H9 (cell line): Measurements from ENCODE around the gene TRIM50. TPM values are rescaled to one million over a fixed set of nuclear protein-coding genes. Genes with fewer than 3 reads are reported as not detected.

Experiments used
- DNase-seq: peaks from one replicate; pipeline ENCODE4 v3.0.0-alpha.2; 2017
- H2AFZ ChIP-seq: one replicate; pipeline ENCODE4 v1.6.1; 2013; ENCODE audit warnings: mild to moderate bottlenecking, low read length, control low read depth, moderate library complexity
- H2AK5ac ChIP-seq: 2 replicates; pipeline ENCODE4 v1.6.1; 2013; ENCODE audit warnings: low read length, control low read depth, mixed read lengths; ENCODE audit not compliant: insufficient read length
- H2BK120ac ChIP-seq: one replicate; pipeline ENCODE4 v1.6.1; 2013; ENCODE audit warnings: low read depth, mild to moderate bottlenecking, low read length, control low read depth, inconsistent platforms; ENCODE audit not compliant: poor library complexity, severe bottlenecking
- H2BK12ac ChIP-seq: 2 replicates; pipeline ENCODE4 v1.6.1; 2013; ENCODE audit warnings: low read length, control low read depth, mixed read lengths, low read depth; ENCODE audit not compliant: insufficient read length
- H2BK15ac ChIP-seq: 2 replicates; pipeline ENCODE4 v1.6.1; 2013; ENCODE audit warnings: low read depth, low read length, control low read depth
- H2BK20ac ChIP-seq: one replicate; pipeline ENCODE4 v1.6.1; 2013; ENCODE audit warnings: low read depth, mild to moderate bottlenecking, low read length, control low read depth, inconsistent platforms; ENCODE audit not compliant: poor library complexity, severe bottlenecking
- H2BK5ac ChIP-seq: 2 replicates; pipeline ENCODE4 v1.6.1; 2013; ENCODE audit warnings: low read length, control low read depth, mixed read lengths; ENCODE audit not compliant: insufficient read length
- H3K14ac ChIP-seq: 2 replicates; pipeline ENCODE4 v1.6.1; 2013; ENCODE audit warnings: low read length, control low read depth; ENCODE audit not compliant: insufficient read depth
- H3K18ac ChIP-seq: 2 replicates; pipeline ENCODE4 v1.6.1; 2013; ENCODE audit warnings: low read depth, mild to moderate bottlenecking, mixed read lengths, low read length, control low read depth; ENCODE audit not compliant: insufficient read length
- H3K23ac ChIP-seq: 2 replicates; pipeline ENCODE4 v1.6.1; 2013; ENCODE audit warnings: low read length, control low read depth, mixed read lengths, low read depth; ENCODE audit not compliant: insufficient read length
- H3K23me2 ChIP-seq: 2 replicates; pipeline ENCODE4 v1.6.1; 2013; ENCODE audit warnings: low read depth, mild to moderate bottlenecking, mixed read lengths, low read length, control low read depth; ENCODE audit not compliant: insufficient read length, poor library complexity, severe bottlenecking
- H3K27ac ChIP-seq: 2 replicates; pipeline ENCODE4 v1.5.1; 2013; ENCODE audit warnings: low read length, control low read depth, mixed read lengths, low read depth; ENCODE audit not compliant: insufficient read length
- H3K27me3 ChIP-seq: 2 replicates; pipeline ENCODE4 v1.6.1; 2013; ENCODE audit warnings: low read length, control low read depth, inconsistent platforms; ENCODE audit not compliant: insufficient read depth
- H3K4ac ChIP-seq: 2 replicates; pipeline ENCODE4 v1.6.1; 2013; ENCODE audit warnings: low read depth, mild to moderate bottlenecking, control low read depth, inconsistent platforms, low read length, moderate library complexity
- H3K4me1 ChIP-seq: 2 replicates; pipeline ENCODE4 v1.6.1; 2013; ENCODE audit warnings: low read length, control low read depth, inconsistent platforms; ENCODE audit not compliant: insufficient read depth
- H3K4me2 ChIP-seq: 2 replicates; pipeline ENCODE4 v1.6.1; 2013; ENCODE audit warnings: low read length, control low read depth, mixed read lengths; ENCODE audit not compliant: insufficient read length, insufficient read depth
- H3K56ac ChIP-seq: 2 replicates; pipeline ENCODE4 v1.6.1; 2013; ENCODE audit warnings: low read depth, mild to moderate bottlenecking, mixed read lengths, low read length, control low read depth; ENCODE audit not compliant: insufficient read length
- H3K79me1 ChIP-seq: 2 replicates; pipeline ENCODE4 v1.6.1; 2013; ENCODE audit warnings: low read depth, mild to moderate bottlenecking, moderate library complexity, low read length, control low read depth, inconsistent platforms; ENCODE audit not compliant: insufficient read depth, poor library complexity, severe bottlenecking
- H3K79me2 ChIP-seq: 2 replicates; pipeline ENCODE4 v1.6.1; 2013; ENCODE audit warnings: low read length, control low read depth, inconsistent platforms; ENCODE audit not compliant: insufficient read depth
- H3K9ac ChIP-seq: 2 replicates; pipeline ENCODE4 v1.6.1; 2013; ENCODE audit warnings: low read length, control low read depth, mixed read lengths; ENCODE audit not compliant: insufficient read length; ENCODE audit errors: extremely low read depth
- H3K9me3 ChIP-seq: one replicate; pipeline ENCODE4 v1.6.1; 2013; ENCODE audit warnings: low read depth, low read length, inconsistent platforms; ENCODE audit not compliant: control insufficient read depth
- H3T11ph ChIP-seq: one replicate; pipeline ENCODE4 v1.6.1; 2013; ENCODE audit warnings: mild to moderate bottlenecking, low read length, control low read depth, inconsistent platforms
- H4K20me1 ChIP-seq: one replicate; pipeline ENCODE4 v1.6.1; 2013; ENCODE audit not compliant: control insufficient read depth, insufficient read length, insufficient read depth
- H4K5ac ChIP-seq: 2 replicates; pipeline ENCODE4 v1.6.1; 2013; ENCODE audit warnings: low read depth, mild to moderate bottlenecking, mixed read lengths, low read length, control low read depth; ENCODE audit not compliant: insufficient read length
- H4K8ac ChIP-seq: replicated peaks from 2 replicates; pipeline ENCODE4 v1.6.1; 2013; ENCODE audit warnings: low read length, control low read depth, mixed read lengths, low read depth; ENCODE audit not compliant: insufficient read length
- H4K91ac ChIP-seq: 2 replicates; pipeline ENCODE4 v1.6.1; 2013; ENCODE audit warnings: low read depth, mild to moderate bottlenecking, moderate library complexity, mixed read lengths, low read length, control low read depth; ENCODE audit not compliant: insufficient read length
- H3K27ac Mint-ChIP-seq, 3 experiments: 2 replicates in 2 of 3; 3 replicates in 1 of 3; pipeline ENCODE4 v1.8.0; 2020 to 2021; ENCODE audit warnings: mixed read lengths in 3 of 3, mild to moderate bottlenecking in 1 of 3, moderate library complexity in 1 of 3
- H3K27me3 Mint-ChIP-seq: 2 replicates; pipeline ENCODE4 v1.8.0; 2021; ENCODE audit warnings: low read depth, mild to moderate bottlenecking, moderate library complexity, mixed read lengths
- H3K36me3 Mint-ChIP-seq, 3 experiments: 2 replicates in 2 of 3; 3 replicates in 1 of 3; pipeline ENCODE4 v1.8.0; 2020 to 2021; ENCODE audit warnings: low read depth in 3 of 3, mixed read lengths in 3 of 3; ENCODE audit not compliant: insufficient read depth in 1 of 3
- H3K4me1 Mint-ChIP-seq, 2 experiments: 2 replicates each; pipeline ENCODE4 v1.8.0; 2020; ENCODE audit warnings: mixed read lengths in 2 of 2
- H3K4me3 Mint-ChIP-seq, 2 experiments: 2 replicates in 1 of 2; 3 replicates in 1 of 2; pipeline ENCODE4 v1.8.0; 2020 to 2021; ENCODE audit warnings: mild to moderate bottlenecking in 2 of 2, mixed read lengths in 2 of 2, moderate library complexity in 1 of 2
- H3K9me3 Mint-ChIP-seq, 2 experiments: 2 replicates in 1 of 2; 3 replicates in 1 of 2; pipeline ENCODE4 v1.8.0; 2020; ENCODE audit warnings: mild to moderate bottlenecking in 2 of 2, mixed read lengths in 2 of 2, moderate library complexity in 1 of 2
- WGBS: extraction: QIAGEN DNeasy Blood & Tissue Kit; methylation state at CpG from one replicate; pipeline ENCODE4 v1.1.7; 2013; ENCODE audit warnings: missing lambda C conversion rate, low lambda C conversion rate, mixed read lengths; ENCODE audit not compliant: insufficient read length; ENCODE audit errors: extremely low coverage; 5-methylcytosine and 5-hydroxymethylcytosine counted together
- total RNA-seq: library from RNA; stranded (reverse); gene quantifications from 2 replicates; pipeline ENCODE4 v1.2.1, GENCODE V29; 2021
- TF ChIP-seq, protein P1 (sequence below): fragments of 200-600 bp; sonication (generic); conservative IDR thresholded peaks from 3 replicates; pipeline ENCODE4 v1.8.0; 2021; ENCODE audit warnings: antibody characterized with exemption, mild to moderate bottlenecking

The TRIM50 gene
- total RNA-seq, 1 experiment from 2014 or later: not detected

DNA sequence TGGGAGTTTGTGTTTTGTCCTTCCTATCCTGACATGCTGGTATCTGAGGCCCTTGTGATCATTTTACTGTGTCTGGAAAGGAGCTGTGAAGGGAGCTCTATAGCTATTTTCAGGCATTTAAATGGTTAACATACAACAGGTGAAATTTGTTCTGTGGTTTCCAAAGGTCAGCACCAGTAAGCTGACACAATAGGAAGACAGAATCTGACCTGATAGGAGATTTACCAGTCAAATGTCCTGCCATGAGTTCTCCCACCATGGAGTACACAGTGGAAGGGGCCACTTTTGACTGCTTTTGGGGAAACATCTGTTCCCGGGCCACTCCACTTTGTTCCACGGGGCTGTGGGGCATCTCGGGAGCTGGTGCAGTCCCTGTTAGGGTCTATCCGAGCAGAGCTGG, 17.7 kb upstream of the TRIM50 start:
- TF ChIP-seq, protein P1, sequence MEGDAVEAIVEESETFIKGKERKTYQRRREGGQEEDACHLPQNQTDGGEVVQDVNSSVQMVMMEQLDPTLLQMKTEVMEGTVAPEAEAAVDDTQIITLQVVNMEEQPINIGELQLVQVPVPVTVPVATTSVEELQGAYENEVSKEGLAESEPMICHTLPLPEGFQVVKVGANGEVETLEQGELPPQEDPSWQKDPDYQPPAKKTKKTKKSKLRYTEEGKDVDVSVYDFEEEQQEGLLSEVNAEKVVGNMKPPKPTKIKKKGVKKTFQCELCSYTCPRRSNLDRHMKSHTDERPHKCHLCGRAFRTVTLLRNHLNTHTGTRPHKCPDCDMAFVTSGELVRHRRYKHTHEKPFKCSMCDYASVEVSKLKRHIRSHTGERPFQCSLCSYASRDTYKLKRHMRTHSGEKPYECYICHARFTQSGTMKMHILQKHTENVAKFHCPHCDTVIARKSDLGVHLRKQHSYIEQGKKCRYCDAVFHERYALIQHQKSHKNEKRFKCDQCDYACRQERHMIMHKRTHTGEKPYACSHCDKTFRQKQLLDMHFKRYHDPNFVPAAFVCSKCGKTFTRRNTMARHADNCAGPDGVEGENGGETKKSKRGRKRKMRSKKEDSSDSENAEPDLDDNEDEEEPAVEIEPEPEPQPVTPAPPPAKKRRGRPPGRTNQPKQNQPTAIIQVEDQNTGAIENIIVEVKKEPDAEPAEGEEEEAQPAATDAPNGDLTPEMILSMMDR: no peak
- H3K27me3 ChIP-seq: no peaks in the 10 kb centered on the region
- H3K23ac ChIP-seq: no peak overlapping the region
- H2BK12ac ChIP-seq: no peak overlapping the region
- no peak overlapping the region for H4K8ac ChIP-seq
- Mint-ChIP-seq H3K4me3 (no peak overlapping the region), H3K27ac (no peak overlapping the region), H3K36me3 (no peaks in the 10 kb centered on the region), H3K9me3 (no peaks in the 10 kb centered on the region), H3K4me1 (peaks cover 25 to 33% of the 10 kb centered on the region in 2 experiments), H3K27me3 (peaks cover 5% of the 10 kb centered on the region; the same call in 1 of the 2 replicates)
- no peak overlapping the region for H2BK15ac ChIP-seq
- H4K91ac ChIP-seq: no peak overlapping the region
- WGBS: no CpG with 5 or more reads among the region's 4 CpGs
- H3K14ac ChIP-seq: no peak overlapping the region; the same call in 1 of the 2 replicates
- H2BK5ac ChIP-seq: no peak overlapping the region
- no peak overlapping the region for H3K18ac ChIP-seq
- no peak overlapping the region for H3K4ac ChIP-seq
- no peak overlapping the region for H3K27ac ChIP-seq
- peaks cover 5% of the 10 kb centered on the region; the same call in 1 of the 2 replicates for H3K4me1 ChIP-seq
- no peak overlapping the region for H2AFZ ChIP-seq
- H3T11ph ChIP-seq: no peak overlapping the region
- no peaks in the 10 kb centered on the region for H3K23me2 ChIP-seq
- no peak overlapping the region for H3K56ac ChIP-seq
- no peak overlapping the region for H2BK20ac ChIP-seq
- no peak overlapping the region for H4K5ac ChIP-seq
- H3K4me2 ChIP-seq: no peak overlapping the region
- no peak overlapping the region for H2BK120ac ChIP-seq
- H3K9ac ChIP-seq: no peak overlapping the region
- H3K9me3 ChIP-seq: no peaks in the 10 kb centered on the region
- no peaks in the 10 kb centered on the region for H4K20me1 ChIP-seq
- DNase-seq: no peak
- no peaks in the 10 kb centered on the region for H3K79me1 ChIP-seq
- no peak overlapping the region for H2AK5ac ChIP-seq
- H3K79me2 ChIP-seq: no peaks in the 10 kb centered on the region
